ENCODE results near the gene RIC8B.

DNA sequence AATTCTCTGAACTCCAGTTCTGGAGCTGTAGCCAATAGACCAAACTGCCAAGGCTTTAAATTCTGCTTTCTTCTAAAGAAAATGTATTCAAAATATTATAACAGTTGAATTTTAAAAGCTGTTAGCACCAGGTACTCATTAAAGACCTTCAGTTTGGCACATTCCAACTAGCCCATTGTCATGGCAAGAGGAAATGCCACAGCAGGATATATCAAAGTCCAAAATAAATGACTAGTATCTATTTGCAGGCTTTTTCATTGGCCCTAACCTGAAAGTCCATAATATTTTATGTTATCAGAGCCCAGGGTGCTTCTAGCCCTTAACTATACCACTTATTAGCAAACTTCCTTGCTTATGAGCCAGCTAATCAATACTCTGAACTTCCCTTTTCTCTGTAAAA lies 3.1 kb upstream of the RIC8B start:
- TF ChIP-seq CTCF (IDR thresholded peaks at IDR 0.05; ENCODE audit: low read length) (no peak), EZH2 (IDR thresholded peaks at IDR 0.05; ENCODE audit: borderline replicate concordance, low read length) (no peak)
